C4-2B (cell line): ENCODE data around the gene SERPINB1.
"Not testable (repeated sequence)": the region's sequence is repeated elsewhere in the genome, so short reads cannot be mapped to it uniquely, and the experiment has no call there.

Experiments
- H3K27ac ChIP-seq: fragments of 450-650 bp; 2 replicates; pipeline ENCODE4 v1.5.1; 2017
- CTCF ChIP-seq: fragments of 450-650 bp; conservative IDR thresholded peaks from 2 replicates; pipeline ENCODE4 v1.5.1; 2017; ENCODE audit warnings: mild to moderate bottlenecking
- ZFX ChIP-seq: fragments of 450-650 bp; IDR thresholded peaks from 2 replicates; pipeline ENCODE4 v1.6.1; 2017

SERPINB1 gene

GRCh38 chr6:2841264-2842138, at the start of gene SERPINB1:
Gene SERPINB1, minus strand, starts transcription at chr6:2841863. Its CDS starts 1,277 bp downstream, at chr6:2840586.
- TF ChIP-seq ZFX (no peak), CTCF (no peak)
- H3K27ac ChIP-seq = no peak within 1 kb of the TSS

DNA sequence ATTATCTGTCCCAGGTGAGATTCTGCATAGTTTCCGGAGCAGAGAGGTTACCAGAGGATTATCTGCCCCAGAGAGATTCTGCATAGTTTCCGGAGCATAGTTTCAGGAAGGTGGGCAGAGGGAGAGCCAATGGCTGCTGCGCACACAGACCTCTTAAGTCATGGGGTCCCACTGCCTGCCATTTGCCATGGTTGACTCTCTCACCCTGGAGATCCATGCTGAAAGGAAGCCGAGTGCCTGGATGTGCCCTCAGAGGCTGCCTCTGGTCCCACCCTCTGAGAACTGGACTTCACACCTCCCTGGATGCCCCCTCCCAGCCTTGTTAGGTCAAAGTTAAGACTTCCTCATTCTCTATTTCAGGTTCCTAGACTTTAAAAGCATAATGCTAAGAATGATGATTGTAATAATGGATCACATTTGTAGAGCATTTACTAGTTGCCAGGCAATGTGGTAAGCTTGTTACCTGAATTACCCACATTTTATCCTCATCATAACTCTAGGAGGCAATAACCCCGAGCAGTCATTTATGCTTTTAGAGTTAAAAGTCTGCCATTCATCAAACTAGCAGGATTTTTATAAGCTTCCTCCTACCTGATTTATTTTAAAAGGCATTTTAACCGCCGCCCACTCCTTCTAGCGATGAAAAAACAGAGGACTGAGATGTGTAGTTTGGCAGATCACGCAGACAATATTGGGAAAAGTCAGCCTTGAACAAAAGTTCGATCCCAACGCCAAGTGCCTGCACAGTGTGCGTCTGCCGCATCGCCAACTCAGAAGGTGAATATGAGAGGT, 49.5 kb upstream of the SERPINB1 start:
- H3K27ac ChIP-seq = no peak overlapping the region
- TF ChIP-seq CTCF (no peak), ZFX (no peak)

- H3K27ac ChIP-seq = no peak overlapping the region
- TF ChIP-seq ZFX = no peak
- TF ChIP-seq CTCF = no peak
Observed at GRCh38 chr6:2885967-2886735, 44.5 kb upstream of the SERPINB1 start.

GRCh38 chr6:2884804-2885203, 43.1 kb upstream of the SERPINB1 start:
- no peak for TF ChIP-seq CTCF
- TF ChIP-seq ZFX = no peak
- H3K27ac ChIP-seq = no peak overlapping the region

GRCh38 chr6:2883673-2884072, 42.0 kb upstream of the SERPINB1 start:
- no peak overlapping the region for H3K27ac ChIP-seq
- TF ChIP-seq ZFX = no peak
- no peak for TF ChIP-seq CTCF

DNA sequence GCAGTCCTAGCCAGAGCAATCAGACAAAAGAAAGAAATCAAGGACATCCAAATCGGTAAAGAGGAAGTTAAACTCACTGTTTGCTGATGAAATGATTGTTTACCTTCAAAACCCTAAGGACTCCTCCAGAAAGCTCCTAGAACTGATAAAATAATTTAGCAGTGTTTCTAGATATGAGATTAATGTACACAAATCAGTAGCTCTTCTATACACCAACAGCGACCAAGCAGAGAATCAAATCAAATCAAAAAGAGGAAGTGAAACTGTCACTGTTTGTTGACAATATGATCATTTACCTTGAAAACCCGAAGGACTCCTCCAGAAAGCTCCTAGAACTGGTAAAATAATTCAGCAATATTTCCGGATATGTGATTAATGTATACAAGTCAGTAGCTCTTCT, 39.8 kb upstream of the SERPINB1 start:
- TF ChIP-seq ZFX (no peak), CTCF (no peak)
- H3K27ac ChIP-seq = no peak overlapping the region

- not testable (repeated sequence) for H3K27ac ChIP-seq
Observed at GRCh38 chr6:2880156-2880555, 38.5 kb upstream of the SERPINB1 start.
